Endothelial cell of umbilical vein (primary cell): ENCODE results near the gene ITPRIP. TPM values are rescaled to one million over a fixed set of nuclear protein-coding genes. Genes with fewer than 3 reads are reported as not detected.

Experiments
- BruUV-seq: library from RNA; stranded (reverse); fragments of 400-500 nt; replicated peaks from 2 replicates; lab custom pipeline; 2021; lab: Mats Ljungman, UMichigan
- CTCF ChIA-PET: fragments of 300-600, 350-600 bp; sonication (Branson Sonifier 250); formaldehyde crosslinking; loops from one replicate; lab custom pipeline; 2021; ENCODE audit warnings: antibody characterized with exemption, inconsistent platforms; lab: Charles Lee
- POLR2A ChIA-PET: fragments of 300-600, 350-600 bp; sonication (Branson Sonifier 250); formaldehyde crosslinking; loops from one replicate; lab custom pipeline; 2021; ENCODE audit warnings: antibody characterized with exemption, inconsistent platforms; lab: Charles Lee
- DNase-seq: peaks from one replicate; pipeline ENCODE4 v3.0.0-alpha.2; 2011; ENCODE audit warnings: low read depth, low spot score
- FAIRE-seq: peaks from 2 replicates; lab custom pipeline; 2011; peaks lifted over from hg19 to GRCh38; lab: Jason Lieb, UNC
- H2AFZ ChIP-seq: 2 replicates; pipeline ENCODE4 v1.6.0; 2012; ENCODE audit warnings: low read depth, low read length, control low read depth, inconsistent platforms
- H3K27ac ChIP-seq: 2 replicates; pipeline ENCODE4 v1.5.1; 2011; ENCODE audit warnings: low read depth, mild to moderate bottlenecking, control low read depth, low read length, moderate library complexity; ENCODE audit not compliant: insufficient read depth
- H3K27me3 ChIP-seq, 2 experiments: 2 replicates each; pipeline versions ENCODE4 v1.6.0 to v1.6.1; 2011; ENCODE audit warnings: low read length in 2 of 2, mixed read lengths in 1 of 2; ENCODE audit not compliant: control insufficient read depth in 2 of 2, insufficient read depth in 2 of 2
- H3K36me3 ChIP-seq, 2 experiments: 2 replicates in 1 of 2; 3 replicates in 1 of 2; pipeline ENCODE4 v1.5.1; 2011; ENCODE audit warnings: low read length in 2 of 2, mild to moderate bottlenecking in 1 of 2, moderate library complexity in 1 of 2; ENCODE audit not compliant: control insufficient read depth in 2 of 2, insufficient read depth in 2 of 2; ENCODE audit errors: extremely low read depth in 1 of 2
- H3K4me1 ChIP-seq: 3 replicates; pipeline ENCODE4 v1.5.1; 2011; ENCODE audit warnings: mild to moderate bottlenecking, low read length; ENCODE audit not compliant: control insufficient read depth, insufficient read depth; ENCODE audit errors: extremely low read depth
- H3K4me2 ChIP-seq: 2 replicates; pipeline ENCODE4 v1.6.1; 2011; ENCODE audit warnings: low read length, control low read depth, mixed read lengths; ENCODE audit not compliant: insufficient read depth
- H3K4me3 ChIP-seq, 3 experiments: fragments of 200-600 bp in 1 of 3; sonication (generic), shearing (Covaris generic) in 1 of 3; replicated peaks in 1 of 3; 2 replicates each; pipeline ENCODE4 v1.5.1; 2011 to 2016; ENCODE audit warnings: control low read depth in 3 of 3, low read length in 3 of 3, mild to moderate bottlenecking in 2 of 3, inconsistent platforms in 1 of 3, low read depth in 1 of 3, moderate library complexity in 1 of 3; ENCODE audit not compliant: insufficient read depth in 1 of 3
- H3K79me2 ChIP-seq: 2 replicates; pipeline ENCODE4 v1.6.0; 2012; ENCODE audit warnings: low read length, inconsistent platforms; ENCODE audit not compliant: control insufficient read depth, insufficient read depth
- H3K9ac ChIP-seq: replicated peaks from 2 replicates; pipeline ENCODE3; 2011; ENCODE audit warnings: low read length, control low read depth; ENCODE audit not compliant: insufficient read depth; ENCODE audit errors: extremely low read depth
- H3K9me1 ChIP-seq: replicated peaks from 3 replicates; pipeline ENCODE4 v1.6.0; 2011; ENCODE audit warnings: mild to moderate bottlenecking, low read length; ENCODE audit not compliant: control insufficient read depth, insufficient read depth; ENCODE audit errors: extremely low read depth
- H3K9me3 ChIP-seq: replicated peaks from 2 replicates; pipeline ENCODE4 v1.5.1; 2012; ENCODE audit warnings: low read length, inconsistent platforms; ENCODE audit not compliant: control insufficient read depth, insufficient read depth
- H4K20me1 ChIP-seq: replicated peaks from 2 replicates; pipeline ENCODE3; 2011; ENCODE audit warnings: mild to moderate bottlenecking, low read length; ENCODE audit not compliant: control insufficient read depth, insufficient read depth; ENCODE audit errors: extremely low read depth
- CTCF ChIP-seq, 2 donors: IDR thresholded peaks; 1 replicate in 1 of 2; 2 replicates in 1 of 2; pipeline ENCODE4 v1.5.1; 2011; ENCODE audit warnings: low read length in 2 of 2, mild to moderate bottlenecking in 2 of 2, moderate library complexity in 2 of 2, control low read depth in 1 of 2, inconsistent platforms in 1 of 2, low read depth in 1 of 2; ENCODE audit not compliant: insufficient read depth in 1 of 2; ENCODE audit errors: extremely low read depth in 1 of 2
- EZH2 ChIP-seq: IDR thresholded peaks from 2 replicates; pipeline ENCODE4 v1.6.1; 2012; ENCODE audit warnings: borderline replicate concordance, low read depth, mild to moderate bottlenecking, moderate library complexity, low read length, inconsistent platforms; ENCODE audit not compliant: severe bottlenecking
- FOS ChIP-seq: IDR thresholded peaks from 2 replicates; pipeline ENCODE4 v1.6.1; 2011; ENCODE audit warnings: mild to moderate bottlenecking, low read length, moderate library complexity, borderline replicate concordance; ENCODE audit not compliant: insufficient read depth
- GATA2 ChIP-seq: IDR thresholded peaks from 2 replicates; pipeline ENCODE4 v1.7.0; 2011; ENCODE audit warnings: low read depth, mild to moderate bottlenecking, moderate library complexity, mixed read lengths, low read length; ENCODE audit not compliant: insufficient read length, insufficient read depth
- JUN ChIP-seq: IDR thresholded peaks from 2 replicates; pipeline ENCODE4 v1.6.1; 2011; ENCODE audit warnings: borderline replicate concordance, low read depth; ENCODE audit not compliant: insufficient read length, insufficient read depth
- MAX ChIP-seq: IDR thresholded peaks from 2 replicates; pipeline ENCODE4 v1.6.1; 2011; ENCODE audit not compliant: insufficient read depth, insufficient read length
- MYC ChIP-seq: IDR thresholded peaks from one replicate; pipeline ENCODE4 v1.6.1; 2011; ENCODE audit warnings: mild to moderate bottlenecking, low read depth, low read length
- POLR2A ChIP-seq: IDR thresholded peaks from 2 replicates; pipeline ENCODE4 v1.6.1; 2012; ENCODE audit warnings: low read depth, mild to moderate bottlenecking, control low read depth, low read length
- POLR2AphosphoS5 ChIP-seq: IDR thresholded peaks from 2 replicates; pipeline ENCODE4 v1.6.1; 2012; ENCODE audit warnings: low read depth, mild to moderate bottlenecking, control low read depth, low read length, moderate library complexity; ENCODE audit not compliant: insufficient read depth
- dilution Hi-C: fragments of 300-500 bp; cut with MboI; formaldehyde crosslinking; loops from one replicate; pipeline ENCODE4 v1.15.0; 2019; ENCODE audit warnings: low sequenced_read_pairs; ENCODE audit not compliant: extremely low pct_ligation_motif_present
- intact Hi-C: fragments of 100-400 bp; cut with micrococcal nuclease; formaldehyde crosslinking; loops from one replicate; pipeline ENCODE4 v1.10.0; 2022
- polyA plus RNA-seq, 4 experiments: library from polyadenylated mRNA; depleted of rRNA in 3 of 4; stranded (reverse) in 3 of 4; unstranded in 1 of 4; fragments of >200 nt; gene quantifications; 2 replicates each; pipeline versions ENCODE4 v1.2.1 to v1.2.3, GENCODE V29; 2011 to 2012; ENCODE audit warnings: missing spikeins in 1 of 4
- total RNA-seq: library from RNA; stranded (reverse); gene quantifications from 2 replicates; pipeline ENCODE4 v1.2.3, GENCODE V29; 2021

ITPRIP gene
- total and polyA plus RNA-seq, 2 donors (not counting 3 experiments of a cell fraction or from before 2014, with no cell fraction given), result 31.4 to 33.2 TPM

- Histone ChIP-seq H3K9ac (no peak overlapping the region), H3K4me3 (no peak overlapping the region), H3K79me2 (peaks cover 100% of the 10 kb centered on the region), H3K27ac (no peak overlapping the region), H3K4me1 (peaks cover 11% of the 10 kb centered on the region), H3K27me3 (no peaks in the 10 kb centered on the region), H3K9me3 (no peaks in the 10 kb centered on the region), H3K36me3 (peaks cover 10 to 22% of the 10 kb centered on the region in 2 experiments), H4K20me1 (peaks cover 5% of the 10 kb centered on the region), H3K4me2 (no peak overlapping the region), H2AFZ (no peak overlapping the region), H3K9me1 (no peaks in the 10 kb centered on the region)
- TF ChIP-seq FOS (no peak), CTCF (IDR thresholded peaks at IDR 0.05; ENCODE audit: extremely low read depth in 1 of 2, insufficient read depth in 1 of 2, low read depth in 1 of 2, low read length in 2 of 2) (no peak), MYC (no peak), GATA2 (no peak), POLR2AphosphoS5 (no peak), EZH2 (no peak), POLR2A (no peak), MAX (no peak), JUN (no peak)
- intact Hi-C loops (no loop called here), dilution Hi-C loops (no loop called here)
- DNase-seq (no peak), FAIRE-seq (no peak)
- ChIA-PET POLR2A (no interaction called here), CTCF (interaction anchor here (0.9 to 1.6 kb wide), 2 partner anchors 9 to 13 kb away, joined by 3 to 5 read pairs; no protein-coding TSS in a partner anchor)
- BruUV-seq, result no TSS peak
Measured at GRCh38 chr10:104318326-104318725, 19.9 kb downstream of the ITPRIP start.
